SK-N-SH (cell line): ENCODE results near the gene NAV2.

ENCODE experiments used
- CTCF ChIP-seq: fragments of 200-600 bp; sonication (generic); IDR thresholded peaks from 2 replicates; pipeline ENCODE4 v1.6.1; 2017; ENCODE audit warnings: antibody characterized with exemption, mild to moderate bottlenecking, moderate library complexity
- EP300 ChIP-seq, 2 experiments: IDR thresholded peaks; 2 replicates each; pipeline versions ENCODE4 v1.4.0 to v1.6.1; 2012; ENCODE audit warnings: borderline replicate concordance in 1 of 2, low read depth in 1 of 2, low read length in 1 of 2
- NFIC ChIP-seq: IDR thresholded peaks from 2 replicates; pipeline ENCODE4 v1.4.0; 2012; ENCODE audit warnings: borderline replicate concordance
- POLR2AphosphoS5 ChIP-seq: IDR thresholded peaks from 2 replicates; pipeline ENCODE4 v1.6.1; 2012; ENCODE audit warnings: low read depth, low read length
- RCOR1 ChIP-seq: fragments of 150-350 bp; IDR thresholded peaks from 2 replicates; pipeline ENCODE4 v1.6.1; 2017; ENCODE audit warnings: antibody characterized with exemption, low read length
- RFX5 ChIP-seq: IDR thresholded peaks from 2 replicates; pipeline ENCODE4 v1.6.1; 2012; ENCODE audit warnings: mild to moderate bottlenecking, improper control_type of control experiment, low read length
- SIN3A ChIP-seq: IDR thresholded peaks from 2 replicates; pipeline ENCODE4 v1.6.1; 2012; ENCODE audit warnings: low read depth, mild to moderate bottlenecking, low read length, moderate library complexity, borderline replicate concordance
- USF2 ChIP-seq: fragments of 150-350 bp; IDR thresholded peaks from 2 replicates; pipeline ENCODE4 v1.6.1; 2017; ENCODE audit warnings: antibody characterized with exemption, low read length, low read depth, borderline replicate concordance
- TF ChIP-seq, protein P1 (sequence below): IDR thresholded peaks from 2 replicates; pipeline ENCODE4 v1.6.1; 2012; ENCODE audit warnings: mild to moderate bottlenecking, low read depth, low read length, moderate library complexity
- TF ChIP-seq, protein P2 (sequence below): fragments of 150-350 bp; IDR thresholded peaks from 2 replicates; pipeline ENCODE4 v1.6.1; 2016; ENCODE audit warnings: mild to moderate bottlenecking, low read depth, low read length

DNA sequence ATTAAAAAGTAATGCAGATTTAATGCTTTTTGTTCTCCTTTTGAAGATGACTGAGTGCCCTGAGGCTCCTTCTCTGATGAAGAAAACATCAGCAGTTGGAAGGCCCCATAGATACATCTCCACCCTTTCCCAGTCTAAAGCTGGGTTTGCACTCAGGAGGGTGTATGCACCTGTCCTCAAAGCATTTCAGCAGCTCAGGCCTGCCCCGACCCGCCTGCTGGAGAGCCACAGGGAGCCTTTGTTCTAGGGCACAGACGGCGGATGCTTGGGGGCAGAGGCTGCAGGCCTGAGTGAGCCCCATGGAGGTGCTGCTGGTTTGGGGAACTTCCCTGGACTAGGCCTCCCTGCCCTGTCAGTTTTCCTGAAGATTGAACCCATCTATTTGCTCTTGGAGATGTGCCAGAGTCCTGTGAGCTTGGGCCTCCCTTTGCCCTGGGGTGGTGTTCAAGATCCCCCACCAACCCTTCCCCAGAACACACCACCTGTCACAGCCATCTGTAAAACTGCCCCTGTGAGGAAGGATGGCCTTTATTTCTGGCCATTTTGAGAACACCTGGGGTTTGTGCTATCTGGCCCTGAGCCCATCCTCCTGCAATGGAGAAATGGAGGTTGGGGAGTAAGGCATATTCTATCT lies 160.0 kb downstream of the NAV2 start:
- TF ChIP-seq CTCF (no peak), EP300 (IDR thresholded peaks at IDR 0.05; ENCODE audit: borderline replicate concordance in 1 of 2, low read depth in 1 of 2, low read length in 1 of 2) (no peak), RFX5 (no peak), USF2 (no peak), SIN3A (no peak), POLR2AphosphoS5 (no peak), NFIC (no peak), RCOR1 (no peak)
- TF ChIP-seq, protein P1, sequence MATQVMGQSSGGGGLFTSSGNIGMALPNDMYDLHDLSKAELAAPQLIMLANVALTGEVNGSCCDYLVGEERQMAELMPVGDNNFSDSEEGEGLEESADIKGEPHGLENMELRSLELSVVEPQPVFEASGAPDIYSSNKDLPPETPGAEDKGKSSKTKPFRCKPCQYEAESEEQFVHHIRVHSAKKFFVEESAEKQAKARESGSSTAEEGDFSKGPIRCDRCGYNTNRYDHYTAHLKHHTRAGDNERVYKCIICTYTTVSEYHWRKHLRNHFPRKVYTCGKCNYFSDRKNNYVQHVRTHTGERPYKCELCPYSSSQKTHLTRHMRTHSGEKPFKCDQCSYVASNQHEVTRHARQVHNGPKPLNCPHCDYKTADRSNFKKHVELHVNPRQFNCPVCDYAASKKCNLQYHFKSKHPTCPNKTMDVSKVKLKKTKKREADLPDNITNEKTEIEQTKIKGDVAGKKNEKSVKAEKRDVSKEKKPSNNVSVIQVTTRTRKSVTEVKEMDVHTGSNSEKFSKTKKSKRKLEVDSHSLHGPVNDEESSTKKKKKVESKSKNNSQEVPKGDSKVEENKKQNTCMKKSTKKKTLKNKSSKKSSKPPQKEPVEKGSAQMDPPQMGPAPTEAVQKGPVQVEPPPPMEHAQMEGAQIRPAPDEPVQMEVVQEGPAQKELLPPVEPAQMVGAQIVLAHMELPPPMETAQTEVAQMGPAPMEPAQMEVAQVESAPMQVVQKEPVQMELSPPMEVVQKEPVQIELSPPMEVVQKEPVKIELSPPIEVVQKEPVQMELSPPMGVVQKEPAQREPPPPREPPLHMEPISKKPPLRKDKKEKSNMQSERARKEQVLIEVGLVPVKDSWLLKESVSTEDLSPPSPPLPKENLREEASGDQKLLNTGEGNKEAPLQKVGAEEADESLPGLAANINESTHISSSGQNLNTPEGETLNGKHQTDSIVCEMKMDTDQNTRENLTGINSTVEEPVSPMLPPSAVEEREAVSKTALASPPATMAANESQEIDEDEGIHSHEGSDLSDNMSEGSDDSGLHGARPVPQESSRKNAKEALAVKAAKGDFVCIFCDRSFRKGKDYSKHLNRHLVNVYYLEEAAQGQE = no peak
- TF ChIP-seq, protein P2, sequence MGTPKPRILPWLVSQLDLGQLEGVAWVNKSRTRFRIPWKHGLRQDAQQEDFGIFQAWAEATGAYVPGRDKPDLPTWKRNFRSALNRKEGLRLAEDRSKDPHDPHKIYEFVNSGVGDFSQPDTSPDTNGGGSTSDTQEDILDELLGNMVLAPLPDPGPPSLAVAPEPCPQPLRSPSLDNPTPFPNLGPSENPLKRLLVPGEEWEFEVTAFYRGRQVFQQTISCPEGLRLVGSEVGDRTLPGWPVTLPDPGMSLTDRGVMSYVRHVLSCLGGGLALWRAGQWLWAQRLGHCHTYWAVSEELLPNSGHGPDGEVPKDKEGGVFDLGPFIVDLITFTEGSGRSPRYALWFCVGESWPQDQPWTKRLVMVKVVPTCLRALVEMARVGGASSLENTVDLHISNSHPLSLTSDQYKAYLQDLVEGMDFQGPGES = no peak
